GM18508 (cell line): ENCODE data around the gene RAB11FIP4.
"Not testable (repeated sequence)": the region's sequence is repeated elsewhere in the genome, so short reads cannot be mapped to it uniquely, and the experiment has no call there.

Experiments
- ATAC-seq: cut with Tn5 transposase; IDR thresholded peaks from one replicate; pipeline ENCODE4 v1.9.1; 2021; ENCODE audit warnings: moderate number of reproducible peaks; ENCODE audit not compliant: insufficient read depth, unreplicated experiment

The RAB11FIP4 gene

DNA sequence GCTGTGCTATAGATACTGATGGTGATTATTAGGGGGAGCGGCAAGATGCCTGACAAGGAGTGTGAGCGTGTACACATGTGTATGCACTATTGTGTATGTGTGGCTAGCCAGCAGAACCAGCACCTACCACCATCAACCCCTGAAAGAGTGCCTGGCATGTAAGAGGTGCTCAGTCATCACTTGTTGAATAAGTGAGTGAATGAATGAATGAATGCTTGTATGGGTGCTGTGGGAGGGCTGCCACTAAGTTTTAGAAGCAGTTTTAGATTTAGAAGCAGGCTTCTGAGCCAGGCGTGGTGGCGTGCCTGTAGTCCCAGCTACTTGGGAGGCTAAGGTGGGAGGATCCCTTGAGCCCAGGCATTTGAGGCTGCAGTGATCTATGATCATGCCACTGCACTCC is 37.0 kb downstream of the RAB11FIP4 start:
- no peak for ATAC-seq

DNA sequence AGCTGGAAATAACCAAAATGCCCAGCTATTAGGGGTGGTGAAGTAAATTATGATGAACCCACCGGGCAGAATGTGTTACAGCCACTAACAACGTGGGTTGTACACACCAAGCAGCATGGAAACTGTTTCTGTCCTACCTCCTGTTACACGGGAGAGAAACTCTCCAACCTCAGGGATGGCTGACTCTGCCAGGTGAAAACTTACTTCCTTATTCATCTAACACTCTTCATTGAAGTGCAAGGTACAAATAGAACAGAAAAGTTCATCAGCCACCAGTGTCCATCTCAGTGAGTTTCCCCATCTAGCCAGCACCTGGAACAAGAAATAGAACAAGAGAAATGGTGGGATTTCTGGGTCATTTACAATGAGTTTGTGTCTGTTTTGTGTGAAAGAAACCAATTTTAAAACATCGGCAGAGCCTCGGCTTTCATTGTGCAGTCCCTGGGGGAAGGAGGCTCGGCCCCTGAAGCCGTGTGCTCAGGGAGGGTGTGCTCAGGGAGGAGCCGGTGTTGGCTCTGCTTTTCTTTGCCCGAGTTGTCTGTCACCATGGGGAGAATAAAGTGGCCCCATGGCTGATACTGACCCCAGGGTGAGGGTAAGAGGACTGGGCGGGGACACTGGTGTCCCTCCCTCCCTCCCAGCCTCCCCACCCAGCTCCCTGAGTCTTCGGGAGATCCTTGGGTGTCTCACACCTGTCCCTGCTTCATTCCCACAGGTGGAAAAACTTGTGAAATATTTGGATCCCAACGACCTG is 39.8 kb downstream of the RAB11FIP4 start:
- ATAC-seq, result no peak

DNA sequence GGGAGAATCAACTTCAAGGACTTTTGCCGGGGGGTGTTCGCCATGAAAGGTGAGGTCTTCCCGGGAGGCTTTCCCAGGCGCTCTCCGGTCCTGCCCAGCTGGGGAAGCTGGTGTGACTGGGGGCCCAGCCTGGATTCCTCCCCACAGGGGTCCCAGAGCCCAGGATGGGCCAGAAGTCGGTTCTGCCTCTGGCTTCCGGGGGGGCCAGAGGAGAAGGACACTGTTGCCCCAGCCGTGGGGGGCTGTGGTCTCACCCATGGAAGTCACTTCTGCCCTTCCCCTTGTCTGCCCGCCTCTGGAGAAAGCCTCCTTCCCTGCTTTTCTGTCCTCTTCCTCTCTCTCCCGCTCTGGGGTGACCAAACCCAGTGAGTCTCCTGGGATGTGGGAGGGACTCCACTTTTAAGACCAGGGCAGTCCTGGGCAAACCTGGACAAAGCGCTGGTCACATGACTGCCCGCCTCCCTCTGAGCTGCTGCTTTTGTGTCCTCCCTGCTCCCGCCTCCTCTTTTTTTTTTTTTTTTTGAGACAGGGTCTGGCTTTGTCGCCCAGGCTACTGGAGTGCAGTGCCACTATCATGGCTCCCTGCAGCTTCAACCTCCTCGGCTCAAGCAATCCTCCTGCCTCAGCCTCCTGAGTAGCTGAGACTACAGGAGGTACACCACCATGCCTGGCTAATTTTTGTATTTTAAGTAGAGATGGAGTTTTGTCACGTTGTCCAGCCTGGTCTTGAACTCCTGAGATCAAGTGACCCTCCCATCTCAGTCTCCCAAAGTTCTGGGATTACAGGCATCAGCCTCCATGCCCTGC is 40.6 kb downstream of the RAB11FIP4 start:
- ATAC-seq, result no peak

DNA sequence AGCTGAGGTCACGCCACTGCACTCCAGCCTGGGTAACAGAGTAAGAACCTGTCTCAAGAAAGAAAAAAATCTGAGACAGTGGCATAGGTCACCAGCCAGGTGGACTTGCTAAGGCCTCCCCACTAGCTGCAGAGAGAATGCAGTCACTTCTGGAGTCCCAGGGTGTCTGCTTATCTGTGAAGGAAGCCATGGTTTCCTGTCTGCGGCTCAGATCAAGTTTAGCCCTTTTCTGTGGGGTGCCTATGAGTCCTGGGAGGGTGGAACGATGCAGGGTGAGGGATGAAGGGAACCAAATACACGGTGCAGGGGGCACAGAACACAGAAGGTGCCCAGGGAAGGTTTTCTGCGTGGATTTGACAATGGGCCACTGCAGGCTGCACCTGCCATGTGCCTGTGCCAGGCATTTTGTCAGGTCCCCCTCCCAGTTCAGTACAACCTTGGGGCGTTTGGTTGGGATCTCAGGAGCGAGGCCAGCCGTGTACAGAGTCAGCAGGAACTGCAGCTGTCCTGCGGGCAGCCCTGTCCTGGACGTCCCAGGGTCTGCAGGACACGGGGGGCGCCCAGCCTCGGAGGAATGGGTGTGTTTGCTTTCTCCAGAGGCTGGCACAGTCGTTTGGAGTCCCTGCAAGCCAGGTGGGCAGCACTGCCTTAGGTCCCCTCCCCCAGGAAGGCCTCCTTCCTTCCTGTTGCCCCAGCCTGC is 41.8 kb downstream of the RAB11FIP4 start:
- no peak for ATAC-seq

DNA sequence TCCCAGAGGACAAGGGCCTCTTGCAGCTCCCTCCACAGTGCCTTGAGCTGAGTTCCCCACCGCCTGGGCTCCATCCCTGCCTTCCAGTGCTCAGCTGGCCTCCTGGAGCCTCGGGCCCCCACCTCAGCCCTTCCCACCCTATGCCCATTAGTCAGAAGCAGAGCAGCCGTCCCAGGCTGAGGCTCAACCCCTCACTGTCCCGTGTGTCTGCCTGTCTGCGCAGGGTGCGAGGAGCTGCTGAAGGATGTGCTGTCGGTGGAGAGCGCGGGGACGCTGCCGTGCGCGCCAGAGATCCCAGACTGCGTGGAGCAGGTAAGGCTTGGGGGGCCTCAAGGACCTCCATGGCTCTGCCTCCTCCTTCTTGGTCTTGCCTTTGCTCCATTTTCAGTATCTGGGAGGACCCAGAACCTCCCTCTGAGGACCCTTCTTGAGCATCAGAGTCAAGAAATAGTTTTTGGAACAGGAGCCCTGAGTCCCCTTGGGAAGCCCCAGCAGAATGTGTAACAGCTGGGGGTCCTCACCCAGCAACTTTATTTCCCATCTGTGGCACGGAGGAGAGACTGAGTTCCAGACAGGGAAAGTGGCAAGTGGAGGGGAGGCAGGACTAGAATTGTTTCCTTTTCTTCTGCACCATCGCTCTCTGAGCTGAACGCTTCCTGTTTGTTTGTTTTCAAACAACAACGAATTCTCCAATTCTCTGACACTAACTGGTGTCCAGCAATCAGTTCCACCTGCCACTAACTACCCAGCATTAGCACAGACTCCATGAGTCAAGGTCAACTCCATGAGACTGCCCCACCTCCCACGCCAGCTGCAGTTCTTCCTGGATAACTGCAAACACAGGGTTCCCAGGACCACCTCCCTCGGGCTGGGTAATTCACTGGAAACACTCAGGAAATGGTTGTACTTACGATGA is 42.6 kb downstream of the RAB11FIP4 start:
- ATAC-seq, result no peak

DNA sequence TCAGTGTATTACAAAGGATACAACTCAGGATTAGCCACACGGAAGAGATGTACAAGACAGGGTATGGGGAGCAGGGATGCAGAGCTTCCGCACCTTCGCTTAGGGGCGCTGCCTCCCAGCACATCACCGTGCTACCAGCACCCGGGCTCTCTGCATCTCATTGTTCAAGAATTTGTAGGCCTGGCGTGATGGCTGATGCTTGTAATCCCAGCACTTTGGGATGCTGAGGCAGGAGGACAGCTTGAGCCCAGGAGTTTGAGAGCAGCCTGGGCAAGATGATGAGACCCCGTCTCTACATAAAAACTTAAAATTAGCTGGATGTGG is 43.2 kb downstream of the RAB11FIP4 start:
- ATAC-seq, result no peak

DNA sequence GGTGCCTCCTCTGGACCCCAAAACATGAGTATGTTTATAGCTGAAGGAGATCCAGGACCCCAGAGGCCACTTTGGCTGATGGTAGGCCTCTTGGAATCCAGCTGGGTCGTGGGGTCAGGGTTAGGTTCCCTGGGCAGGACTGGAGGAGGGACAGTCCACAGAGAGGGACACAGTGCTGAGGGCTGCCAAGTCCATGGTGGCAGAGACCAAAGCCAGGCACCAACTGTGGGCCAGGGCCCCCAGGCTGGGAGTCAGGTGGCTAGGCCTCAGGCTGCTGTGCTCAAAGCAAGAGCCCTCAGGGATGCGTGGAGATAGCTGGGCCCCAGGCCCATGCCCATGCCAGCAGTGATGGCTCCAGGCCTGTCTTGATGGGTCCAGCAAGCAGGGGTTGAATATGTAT is 44.1 kb downstream of the RAB11FIP4 start:
- no peak for ATAC-seq

DNA sequence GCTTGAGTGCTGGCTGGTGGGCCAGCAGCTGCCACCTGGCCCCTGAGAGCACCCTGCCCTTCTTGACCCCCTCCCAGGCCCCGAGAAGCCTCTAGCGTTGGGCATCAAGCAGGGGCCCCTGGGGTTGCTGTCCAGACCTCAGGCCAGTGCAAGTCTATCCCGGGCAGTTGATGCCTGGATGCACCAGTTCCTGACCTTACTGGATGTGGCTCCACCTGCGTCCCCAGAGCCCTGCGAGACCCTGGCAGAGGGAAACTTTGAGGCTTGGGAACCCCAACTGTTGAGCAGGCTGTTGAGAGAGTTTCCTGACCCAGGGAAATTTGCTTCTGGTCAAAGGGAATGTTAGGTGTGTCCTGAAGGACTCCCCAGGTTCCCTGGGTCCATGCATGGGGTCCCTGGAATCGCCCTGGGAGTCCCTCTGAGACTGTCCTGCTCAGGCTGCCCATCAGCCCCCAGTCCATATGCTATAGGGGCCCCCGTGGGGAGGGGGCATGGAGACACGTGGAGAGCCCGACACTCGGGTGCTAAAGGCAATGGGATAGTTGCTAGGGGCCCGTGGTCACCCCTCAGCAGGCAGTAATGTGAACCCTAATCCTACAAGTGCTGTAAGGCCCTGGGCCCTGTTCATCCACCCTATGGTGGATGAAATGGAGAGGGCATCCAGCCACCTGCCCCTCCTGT is 46.4 kb downstream of the RAB11FIP4 start:
- ATAC-seq, result no peak

DNA sequence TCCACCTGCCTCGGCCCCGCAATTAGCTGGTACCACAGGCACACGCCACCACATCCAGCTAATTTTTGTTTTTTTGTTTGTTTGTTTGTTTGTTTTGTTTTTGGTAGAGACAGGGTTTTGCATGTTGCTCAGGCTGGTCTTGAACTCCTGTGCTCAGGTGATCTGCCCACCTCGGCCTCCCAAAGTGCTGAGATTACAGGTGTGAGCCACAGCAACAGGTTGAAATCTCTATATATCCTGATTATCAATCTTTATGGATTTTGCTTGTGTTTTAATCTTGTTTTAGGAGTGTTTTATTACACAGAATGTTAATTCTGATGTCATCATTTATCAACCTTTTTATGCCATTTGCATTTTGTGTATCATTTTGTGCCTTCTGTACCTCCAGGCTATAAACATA is 48.2 kb downstream of the RAB11FIP4 start:
- no peak for ATAC-seq

DNA sequence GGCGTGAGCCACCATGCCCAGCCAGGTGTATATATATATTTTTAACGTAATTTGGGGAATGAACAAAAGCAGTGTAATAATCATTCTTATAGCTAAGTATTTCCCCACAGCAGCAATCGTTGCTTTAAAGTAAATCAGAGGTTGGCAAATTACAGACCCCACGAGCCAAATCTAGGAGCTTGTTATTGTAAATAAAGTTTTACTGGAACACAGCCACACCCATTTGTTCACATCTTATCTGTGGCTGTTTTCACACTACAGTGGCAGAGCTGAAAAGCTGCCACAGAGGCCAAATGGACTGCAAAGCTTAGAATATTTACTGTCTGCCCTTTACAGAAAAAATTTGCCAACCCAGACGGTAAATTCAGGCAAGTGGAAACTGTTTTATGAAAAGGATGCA is 50.8 kb downstream of the RAB11FIP4 start:
- no peak for ATAC-seq

DNA sequence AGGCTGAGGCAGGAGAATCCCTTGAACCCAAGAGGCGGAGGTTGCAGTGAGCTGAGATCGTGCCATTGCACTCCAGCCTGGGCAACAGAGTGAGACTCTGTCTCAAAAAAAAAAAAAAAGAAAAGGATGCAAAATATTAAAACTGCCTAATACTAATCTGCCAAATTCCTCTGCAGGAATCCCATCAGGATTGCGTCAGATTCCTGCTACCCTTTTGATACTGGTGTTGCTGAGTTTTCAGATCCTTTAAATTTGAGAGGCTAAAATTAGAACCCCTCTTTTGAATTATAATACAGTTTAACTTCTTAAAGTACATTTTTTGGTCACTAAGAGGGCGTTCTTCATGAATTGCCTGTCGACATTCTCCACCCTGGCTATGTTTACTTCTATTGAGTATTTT is 51.4 kb downstream of the RAB11FIP4 start:
- not testable (repeated sequence) for ATAC-seq

DNA sequence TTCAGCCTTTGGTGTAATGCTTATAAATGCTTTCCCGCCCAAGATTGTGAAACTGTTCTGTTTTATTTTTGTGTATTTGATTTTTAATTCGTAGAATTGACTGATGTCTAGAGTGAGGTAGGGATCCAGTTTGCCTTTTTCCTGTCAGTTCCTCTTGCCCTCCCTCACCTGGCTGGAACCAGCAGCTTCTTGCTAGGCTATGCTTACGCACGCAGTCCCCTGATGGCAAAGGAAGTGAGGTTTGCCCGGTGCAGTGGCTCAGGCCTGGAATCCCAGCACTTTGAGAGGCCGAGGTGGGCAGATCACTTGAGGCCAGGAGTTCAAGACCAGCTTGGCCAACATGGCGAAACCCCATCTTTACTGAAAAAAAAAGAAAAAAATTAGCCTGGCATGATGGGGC is 51.9 kb downstream of the RAB11FIP4 start:
- no peak for ATAC-seq

DNA sequence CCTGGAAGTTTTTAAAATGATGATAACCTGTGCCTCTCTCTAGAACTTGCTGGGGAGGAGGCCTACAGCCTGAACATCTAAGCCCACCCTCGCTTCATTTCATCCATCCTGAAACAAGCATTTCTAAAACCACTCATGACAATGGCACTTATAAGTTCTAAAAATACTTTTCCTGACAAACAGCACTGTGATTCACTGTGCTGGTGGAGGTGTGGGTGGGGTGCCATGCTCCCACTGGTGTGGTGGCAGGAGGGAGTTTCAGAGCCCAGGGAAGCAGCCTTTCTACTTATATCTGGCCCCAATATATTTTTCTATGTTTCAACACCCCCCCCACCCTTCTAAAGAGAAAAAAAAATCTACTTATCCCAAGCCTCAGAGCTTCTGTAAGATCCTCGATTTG is 52.6 kb downstream of the RAB11FIP4 start:
- ATAC-seq, result no peak

DNA sequence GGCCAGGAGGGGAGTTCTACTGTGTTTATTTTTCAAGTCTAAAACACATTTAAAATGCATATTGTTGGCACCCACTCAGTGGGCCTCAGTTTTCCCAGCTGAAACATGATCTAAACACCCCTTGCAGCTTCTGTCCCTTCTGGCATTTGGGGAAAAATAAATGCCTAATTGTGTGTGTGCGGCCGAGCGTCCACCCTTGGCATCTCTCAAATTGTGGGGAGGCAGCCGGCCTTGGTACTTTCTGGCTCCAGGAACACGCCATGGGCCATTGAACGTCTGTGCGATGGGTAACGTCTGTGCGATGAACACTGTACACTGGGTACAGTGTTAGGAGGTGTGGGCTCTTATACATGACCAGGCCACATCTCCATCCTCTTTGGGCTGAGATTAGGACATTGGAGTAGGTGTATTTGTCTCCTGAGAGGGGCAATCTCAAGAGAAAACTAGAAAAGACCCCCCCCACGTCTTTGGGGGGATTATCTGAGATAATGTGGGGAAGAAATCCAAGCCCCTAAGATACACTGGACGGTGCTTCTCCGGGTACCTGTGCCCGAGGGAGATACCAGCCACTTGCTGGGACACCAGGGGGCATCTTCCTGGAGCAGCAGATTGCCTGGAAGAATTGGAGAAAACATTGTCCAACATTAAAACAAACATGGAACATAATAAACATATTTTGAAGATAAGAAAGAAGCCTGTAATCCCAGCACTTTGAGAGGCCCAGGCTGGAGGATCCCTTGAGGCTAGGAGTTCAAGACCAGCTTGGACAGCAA is 54.9 kb downstream of the RAB11FIP4 start:
- no peak for ATAC-seq

DNA sequence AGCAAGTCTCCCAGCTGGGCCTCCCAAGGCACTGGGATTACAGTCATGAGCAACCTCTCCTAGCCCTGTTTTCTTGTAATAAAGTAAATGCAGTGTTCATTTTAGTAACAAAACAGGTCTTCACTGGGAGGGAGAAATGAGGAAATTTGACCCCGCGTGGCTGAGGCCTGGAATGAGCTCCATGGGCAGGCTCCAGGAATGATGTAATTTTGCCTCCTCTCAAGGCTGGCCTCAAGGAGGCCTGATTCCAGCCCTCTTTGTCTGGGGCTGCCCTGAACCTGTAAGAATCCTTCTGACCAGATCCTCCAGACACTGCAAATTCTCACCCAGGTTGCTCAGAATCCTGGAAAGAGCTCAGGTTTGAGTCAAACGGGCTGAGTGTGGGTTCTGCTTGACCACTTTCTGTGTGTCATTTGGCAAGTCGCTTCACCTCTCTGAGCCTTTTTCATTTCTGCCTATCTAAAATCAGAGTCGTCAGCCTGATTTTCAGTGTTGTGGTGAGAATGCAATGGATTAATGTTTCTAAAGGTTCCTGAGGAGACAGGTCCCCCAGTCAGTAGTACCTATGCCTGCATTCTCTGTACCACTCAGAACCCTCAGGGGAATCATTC is 57.1 kb downstream of the RAB11FIP4 start:
- no peak for ATAC-seq

DNA sequence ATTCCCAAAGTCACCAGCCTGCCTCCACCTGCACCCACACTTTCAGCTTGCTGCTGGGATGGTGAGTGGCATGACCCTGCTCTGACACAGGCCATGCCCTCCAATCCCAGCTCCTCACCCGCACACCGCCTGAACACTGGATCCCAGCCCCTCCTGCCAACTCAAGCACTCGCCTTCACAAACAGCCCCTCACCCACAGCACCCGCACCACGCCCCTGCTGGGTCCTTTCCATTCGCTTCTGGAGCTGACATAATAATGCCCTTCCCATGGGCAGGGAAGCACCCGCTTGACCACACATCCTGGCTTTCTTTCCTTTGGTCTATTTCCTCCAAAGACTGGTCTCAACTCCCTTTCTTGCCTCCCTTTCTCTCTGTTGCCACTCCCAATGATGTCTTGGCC is 57.6 kb downstream of the RAB11FIP4 start:
- ATAC-seq, result no peak

DNA sequence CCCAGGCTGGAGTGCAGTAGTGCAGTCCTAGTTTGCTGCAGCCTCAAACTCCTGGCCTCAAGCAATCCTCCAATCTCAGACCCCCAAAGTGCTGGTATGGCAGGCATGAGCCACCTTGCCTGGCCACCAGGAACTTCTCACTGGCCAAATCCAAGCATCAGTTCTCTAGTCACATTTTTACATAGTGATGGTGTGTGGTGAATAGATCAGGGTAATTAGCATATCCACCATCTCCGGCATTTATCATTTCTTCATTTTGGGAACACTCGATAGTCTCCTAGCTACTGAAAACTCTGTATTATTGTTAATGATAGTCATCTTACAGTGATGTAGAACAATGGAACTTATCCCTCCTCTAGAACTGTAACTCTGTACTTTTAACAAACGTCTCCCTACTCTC is 58.3 kb downstream of the RAB11FIP4 start:
- ATAC-seq, result no peak

DNA sequence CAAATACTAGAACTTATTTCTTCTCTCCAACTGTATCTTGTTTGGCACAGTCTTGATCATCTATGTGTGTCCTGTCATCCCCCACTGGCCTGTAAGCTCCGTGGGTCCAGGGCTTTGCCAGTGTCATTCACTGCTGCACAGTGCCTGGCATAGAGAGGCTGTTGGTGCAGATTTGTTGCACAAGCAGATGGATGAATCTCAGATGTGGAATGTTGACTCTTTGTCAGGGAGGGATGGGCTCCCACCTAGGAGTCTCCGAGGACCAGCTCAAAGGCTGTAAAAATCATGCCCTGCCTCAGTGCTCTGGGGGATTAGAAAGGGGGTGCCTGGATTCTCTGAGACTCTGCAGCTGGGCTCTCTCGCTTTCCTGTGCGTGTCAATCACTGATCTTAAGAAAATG is 60.6 kb downstream of the RAB11FIP4 start:
- ATAC-seq, result no peak
